H1 (cell line): ENCODE data around the gene EEF1A2. TPM values are rescaled to one million over a fixed set of nuclear protein-coding genes. Genes with fewer than 3 reads are reported as not detected.

Source experiments
- CTCF ChIA-PET: fragments of 300-600 bp; sonication (Branson Sonifier 250); formaldehyde crosslinking; loops from one replicate; lab custom pipeline; 2021; ENCODE audit not compliant: partially characterized antibody; lab: Charles Lee
- POLR2A ChIA-PET: fragments of 300-600 bp; sonication (Branson Sonifier 250); formaldehyde crosslinking; loops from one replicate; lab custom pipeline; 2021; ENCODE audit warnings: inconsistent platforms; ENCODE audit not compliant: partially characterized antibody; lab: Charles Lee
- DNase-seq, 2 experiments: peaks; one replicate each; pipeline versions ENCODE4 v3.0.0 to v3.0.0-alpha.2; 2010 to 2022; ENCODE audit warnings: low spot score in 2 of 2, low read depth in 1 of 2, mixed read lengths in 1 of 2
- FAIRE-seq: peaks from 2 replicates; lab custom pipeline; 2011; peaks lifted over from hg19 to GRCh38; lab: Jason Lieb, UNC
- H2AFZ ChIP-seq: 2 replicates; pipeline ENCODE4 v1.8.1; 2012; ENCODE audit warnings: low read length, inconsistent platforms
- H2AK5ac ChIP-seq: 2 replicates; pipeline ENCODE4 v1.6.1; 2013; ENCODE audit warnings: low read depth, low read length
- H2BK120ac ChIP-seq: replicated peaks from 2 replicates; pipeline ENCODE3; 2013; ENCODE audit warnings: low read depth, low read length, inconsistent platforms
- H2BK12ac ChIP-seq: 2 replicates; pipeline ENCODE4 v1.6.1; 2013; ENCODE audit warnings: low read depth, low read length
- H2BK15ac ChIP-seq: 2 replicates; pipeline ENCODE4 v1.6.1; 2013; ENCODE audit warnings: low read length
- H2BK20ac ChIP-seq: 2 replicates; pipeline ENCODE4 v1.6.1; 2013; ENCODE audit warnings: low read length
- H2BK5ac ChIP-seq: 2 replicates; pipeline ENCODE4 v1.6.1; 2013; ENCODE audit warnings: low read depth, low read length
- H3K14ac ChIP-seq: 2 replicates; pipeline ENCODE4 v1.6.1; 2013; ENCODE audit warnings: inconsistent platforms; ENCODE audit not compliant: insufficient read length
- H3K18ac ChIP-seq: 2 replicates; pipeline ENCODE4 v1.6.1; 2013; ENCODE audit warnings: low read length; ENCODE audit errors: extremely low read depth
- H3K23ac ChIP-seq: 2 replicates; pipeline ENCODE4 v1.6.1; 2013; ENCODE audit warnings: inconsistent platforms; ENCODE audit not compliant: insufficient read length
- H3K23me2 ChIP-seq: 2 replicates; pipeline ENCODE4 v1.6.1; 2013; ENCODE audit warnings: low read depth, low read length
- H3K27ac ChIP-seq: 2 replicates; pipeline ENCODE4 v1.6.1; 2011; ENCODE audit warnings: low read depth, low read length, inconsistent platforms
- H3K27me3 ChIP-seq, 4 experiments: replicated peaks in 1 of 4; 1 replicate in 1 of 4; 2 replicates in 3 of 4; pipeline versions ENCODE4 v1.6.1 to v1.8.1; 2011 to 2013; ENCODE audit warnings: low read length in 3 of 4, mild to moderate bottlenecking in 3 of 4, inconsistent platforms in 2 of 4, mixed read lengths in 2 of 4, moderate library complexity in 1 of 4; ENCODE audit not compliant: control insufficient read depth in 3 of 4, insufficient read depth in 3 of 4; ENCODE audit errors: extremely low read depth in 1 of 4
- H3K36me3 ChIP-seq, 4 experiments: 2 replicates each; pipeline versions ENCODE4 v1.6.1 to v1.8.1; 2011 to 2013; ENCODE audit warnings: mild to moderate bottlenecking in 4 of 4, low read length in 3 of 4, moderate library complexity in 2 of 4, control low read depth in 1 of 4, inconsistent platforms in 1 of 4; ENCODE audit not compliant: insufficient read depth in 4 of 4, control insufficient read depth in 2 of 4
- H3K4ac ChIP-seq: replicated peaks from 2 replicates; pipeline ENCODE3; 2013; ENCODE audit warnings: low read length, low read depth, mixed read lengths, inconsistent platforms; ENCODE audit not compliant: insufficient read length
- H3K4me1 ChIP-seq, 4 experiments: replicated peaks in 1 of 4; 1 replicate in 1 of 4; 2 replicates in 3 of 4; pipeline versions ENCODE4 v1.6.1 to v1.8.1; 2011 to 2013; ENCODE audit warnings: low read length in 3 of 4, inconsistent platforms in 2 of 4, mixed read lengths in 1 of 4; ENCODE audit not compliant: insufficient read depth in 4 of 4, control insufficient read depth in 3 of 4
- H3K4me2 ChIP-seq, 2 experiments: 2 replicates each; pipeline versions ENCODE4 v1.6.1 to v1.8.1; 2011 to 2013; ENCODE audit warnings: low read depth in 2 of 2, low read length in 2 of 2, control low read depth in 1 of 2, inconsistent platforms in 1 of 2, mild to moderate bottlenecking in 1 of 2; ENCODE audit not compliant: insufficient read depth in 1 of 2
- H3K4me3 ChIP-seq, 4 experiments: fragments of 200-600, 300-600 bp in 1 of 4; sonication (generic), shearing (Covaris generic), sonication (Bioruptor Twin) in 1 of 4; 2 replicates each; pipeline versions ENCODE4 v1.5.1 to v1.8.1; 2011 to 2016; ENCODE audit warnings: low read length in 4 of 4, low read depth in 3 of 4, control low read depth in 2 of 4, inconsistent platforms in 2 of 4, mild to moderate bottlenecking in 2 of 4, mixed read lengths in 1 of 4, moderate library complexity in 1 of 4; ENCODE audit not compliant: insufficient read depth in 2 of 4; ENCODE audit errors: extremely low read depth in 1 of 4
- H3K56ac ChIP-seq: replicated peaks from 2 replicates; pipeline ENCODE3; 2013; ENCODE audit warnings: low read depth, mild to moderate bottlenecking, mixed read lengths, low read length, inconsistent platforms; ENCODE audit not compliant: insufficient read length
- H3K79me1 ChIP-seq: 2 replicates; pipeline ENCODE4 v1.6.1; 2013; ENCODE audit warnings: low read depth, low read length, control low read depth
- H3K79me2 ChIP-seq, 2 experiments: 2 replicates each; pipeline versions ENCODE4 v1.6.1 to v1.8.1; 2012 to 2013; ENCODE audit warnings: low read length in 2 of 2, mild to moderate bottlenecking in 2 of 2, inconsistent platforms in 1 of 2; ENCODE audit not compliant: insufficient read depth in 2 of 2, control insufficient read depth in 1 of 2
- H3K9ac ChIP-seq, 4 experiments: replicated peaks in 1 of 4; 1 replicate in 1 of 4; 2 replicates in 3 of 4; pipeline versions ENCODE4 v1.6.1 to v1.8.1; 2011 to 2013; ENCODE audit warnings: low read depth in 3 of 4, low read length in 3 of 4, control low read depth in 2 of 4, mild to moderate bottlenecking in 2 of 4, moderate library complexity in 2 of 4, inconsistent platforms in 1 of 4; ENCODE audit errors: extremely low read depth in 1 of 4
- H3K9me3 ChIP-seq, 2 experiments: 2 replicates each; pipeline versions ENCODE4 v1.6.1 to v1.8.1; 2012 to 2013; ENCODE audit warnings: mild to moderate bottlenecking in 2 of 2, moderate library complexity in 2 of 2, control low read depth in 1 of 2, inconsistent platforms in 1 of 2, low read depth in 1 of 2, low read length in 1 of 2, mixed read lengths in 1 of 2; ENCODE audit not compliant: insufficient read depth in 2 of 2
- H4K20me1 ChIP-seq, 2 experiments: replicated peaks in 1 of 2; 2 replicates each; pipeline versions ENCODE3 to v1.8.1; 2011 to 2013; ENCODE audit warnings: inconsistent platforms in 2 of 2, low read length in 2 of 2, mild to moderate bottlenecking in 1 of 2; ENCODE audit not compliant: insufficient read depth in 2 of 2, control insufficient read depth in 1 of 2
- H4K5ac ChIP-seq: 2 replicates; pipeline ENCODE4 v1.6.1; 2013; ENCODE audit warnings: low read length, low read depth, mixed read lengths, inconsistent platforms; ENCODE audit not compliant: insufficient read length
- H4K8ac ChIP-seq: 2 replicates; pipeline ENCODE4 v1.8.0; 2013; ENCODE audit warnings: mild to moderate bottlenecking, moderate library complexity, low read length, inconsistent platforms; ENCODE audit not compliant: insufficient read depth; ENCODE audit errors: extremely low read depth
- H4K91ac ChIP-seq: replicated peaks from 2 replicates; pipeline ENCODE3; 2013; ENCODE audit warnings: low read length, mixed read lengths, inconsistent platforms; ENCODE audit not compliant: insufficient read length
- EP300 ChIP-seq, 2 experiments: IDR thresholded peaks; 1 replicate in 1 of 2; 2 replicates in 1 of 2; pipeline ENCODE4 v1.6.1; 2011 to 2012; ENCODE audit warnings: low read depth in 2 of 2, low read length in 2 of 2, mild to moderate bottlenecking in 2 of 2, borderline replicate concordance in 1 of 2, inconsistent platforms in 1 of 2, moderate library complexity in 1 of 2
- GABPA ChIP-seq: IDR thresholded peaks from 2 replicates; pipeline ENCODE4 v1.6.1; 2011; ENCODE audit warnings: mild to moderate bottlenecking, low read length, moderate library complexity, borderline replicate concordance; ENCODE audit not compliant: insufficient read depth
- JUND ChIP-seq: IDR thresholded peaks from 2 replicates; pipeline ENCODE4 v1.6.1; 2011; ENCODE audit warnings: mild to moderate bottlenecking, improper control_type of control experiment, low read length
- KDM1A ChIP-seq: fragments of 200-600, 300-600 bp; sonication (generic); IDR thresholded peaks from 2 replicates; pipeline ENCODE4 v1.7.1; 2016; ENCODE audit warnings: mild to moderate bottlenecking, low read length, borderline replicate concordance
- SP1 ChIP-seq: IDR thresholded peaks from 2 replicates; pipeline ENCODE4 v1.6.1; 2011; ENCODE audit warnings: low read depth, low read length
- WGBS, 2 experiments: shearing (Covaris generic) in 1 of 2; methylation state at CpG; one replicate each; pipeline versions ENCODE4 v1.1.6 to v1.1.7; 2013 to 2015; ENCODE audit warnings: low lambda C conversion rate in 2 of 2, mixed read lengths in 2 of 2, inconsistent platforms in 1 of 2, low coverage in 1 of 2, missing lambda C conversion rate in 1 of 2; ENCODE audit not compliant: insufficient replicate concordance in 2 of 2, insufficient coverage in 1 of 2, insufficient read length in 1 of 2; ENCODE audit errors: extremely low coverage in 1 of 2, missing lambda C conversion rate in 1 of 2; 5-methylcytosine and 5-hydroxymethylcytosine counted together
- polyA plus RNA-seq, 7 experiments: library from polyadenylated mRNA; depleted of rRNA in 3 of 7; stranded (reverse) in 5 of 7; unstranded in 2 of 7; fragments of >200 nt in 5 of 7; fragments of 200-250 nt in 2 of 7; gene quantifications; 1 replicate in 5 of 7; 2 replicates in 1 of 7; 4 replicates in 1 of 7; pipeline versions ENCODE4 v1.2.1 to v1.2.3, GENCODE V29; 2011 to 2013; ENCODE audit warnings: missing spikeins in 2 of 7, mixed read lengths in 2 of 7
- total RNA-seq: library from RNA; stranded (reverse); fragmentation: NEBNext Ultra II Directional; extraction: Animal tissue kit (Norgen Biotek cat#: 25700); gene quantifications from 2 replicates; pipeline ENCODE4 v1.2.1, GENCODE V29; 2021
- TF ChIP-seq, protein P1 (sequence below): IDR thresholded peaks from 2 replicates; pipeline ENCODE4 v1.6.1; 2011; ENCODE audit warnings: low read length, improper control_type of control experiment

The EEF1A2 gene
- total and polyA plus RNA-seq, 2 of the 8 experiments (the other 6 are each of a cell fraction or from before 2014, with no cell fraction given) = 7.4 to 25.8 TPM

DNA sequence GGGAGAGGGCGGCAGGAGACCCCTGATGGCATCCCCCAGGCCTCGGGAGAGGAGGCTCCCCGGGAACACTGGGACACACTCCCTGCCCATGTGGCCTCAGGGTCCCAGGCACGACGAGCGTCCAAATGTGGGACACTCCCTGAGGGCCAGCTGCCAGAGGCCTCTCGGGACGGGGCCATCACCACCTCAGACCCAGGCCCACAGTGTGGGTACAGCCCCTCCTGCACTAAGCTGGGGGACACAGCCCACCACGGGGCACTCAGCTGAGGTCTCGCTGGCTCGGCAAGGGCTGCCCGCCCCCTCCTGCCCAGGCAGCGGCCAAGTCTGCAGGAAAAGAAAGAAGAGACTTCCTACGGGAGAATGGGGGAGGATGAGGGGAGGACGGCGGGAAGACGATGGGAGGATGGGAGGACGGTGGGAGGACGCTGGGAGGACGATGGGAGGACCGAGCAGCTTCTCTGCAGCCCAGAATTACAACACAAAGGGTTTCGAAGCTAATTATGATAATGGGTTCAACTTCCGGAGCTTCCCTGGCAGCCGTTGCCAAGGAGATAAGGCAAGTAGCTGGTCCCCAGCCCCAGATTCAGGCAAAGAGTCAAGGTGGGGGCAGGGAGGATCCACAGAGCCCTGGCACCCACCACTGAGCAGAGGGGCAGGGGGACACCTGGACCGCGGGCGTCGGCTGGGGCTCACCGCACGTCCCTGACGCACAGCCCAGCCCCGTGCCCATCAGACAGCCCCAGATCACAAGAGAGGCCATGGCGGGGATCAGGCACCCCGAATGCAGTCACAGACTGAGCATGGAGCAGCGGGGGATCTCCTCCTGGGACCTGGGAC lies 43.9 kb downstream of the EEF1A2 start:
- peaks cover 0 to 5% (median 0%) of the 10 kb centered on the region in 4 experiments; a peak in 1 of 8 replicates for H3K36me3 ChIP-seq
- peak overlapping the region; percentile 45 for H4K8ac ChIP-seq
- peak overlapping the region; percentile 98 for H4K91ac ChIP-seq
- CTCF ChIA-PET = interaction anchor here (0.8 to 0.9 kb wide), 2 partner anchors 9 to 146 kb away, joined by 3 to 4 read pairs; no protein-coding TSS in a partner anchor
- peak overlapping the region; percentile 18 for H4K5ac ChIP-seq
- H3K9ac ChIP-seq = no peak overlapping the region
- peaks cover 12 to 27% of the 10 kb centered on the region in 2 experiments for H4K20me1 ChIP-seq
- WGBS, 2 experiments = 70% methylated on average over 34 of the region's 35 CpGs; no CpG with 5 or more reads in 1 of the 2 experiments
- H2AFZ ChIP-seq = no peak overlapping the region
- DNase-seq (no peak), FAIRE-seq (no peak)
- H3K4me1 ChIP-seq = peaks cover 0 to 25% (median 20%) of the 10 kb centered on the region in 4 experiments; a peak in 5 of 7 replicates
- H2AK5ac ChIP-seq = 0 out of 2 replicates have a peak overlapping the region, but pooled peaks have one; percentile 32
- H3K79me1 ChIP-seq = peaks cover 22% of the 10 kb centered on the region
- peak overlapping the region; percentile 81 for H3K4ac ChIP-seq
- H3K23me2 ChIP-seq = no peaks in the 10 kb centered on the region
- no peaks in the 10 kb centered on the region for H3K9me3 ChIP-seq
- H3K27me3 ChIP-seq = no peaks in the 10 kb centered on the region
- H3K27ac ChIP-seq = no peak overlapping the region
- H2BK15ac ChIP-seq = 0 out of 2 replicates have a peak overlapping the region, but pooled peaks have one; percentile 8
- H3K18ac ChIP-seq = peak overlapping the region; percentile 78
- peak overlapping the region; percentile 94 for H2BK5ac ChIP-seq
- H3K79me2 ChIP-seq = peaks cover 0 to 45% of the 10 kb centered on the region in 2 experiments; a peak in 2 of 4 replicates
- no peak overlapping the region for H3K14ac ChIP-seq
- H3K4me2 ChIP-seq = peak overlapping the region in 1 of 2 experiments; percentile 33; a peak in 2 of 4 replicates
- no peak overlapping the region for H3K56ac ChIP-seq
- H2BK12ac ChIP-seq = peak overlapping the region; percentile 95; the same call in 1 of the 2 replicates
- H2BK20ac ChIP-seq = no peak overlapping the region
- H3K23ac ChIP-seq = no peak overlapping the region
- H2BK120ac ChIP-seq = peak overlapping the region; percentile 78
- POLR2A ChIA-PET = interaction anchor here (0.9 kb wide), 1 partner anchor 42 kb away, joined by 4 read pairs; no protein-coding TSS in a partner anchor
- H3K4me3 ChIP-seq = peak overlapping the region in 1 of 4 experiments; percentile 5; a peak in 1 of 8 replicates
- TF ChIP-seq GABPA = no peak
- TF ChIP-seq EP300 (IDR thresholded peaks at IDR 0.05; ENCODE audit: borderline replicate concordance in 1 of 2, low read depth in 2 of 2, low read length in 2 of 2) = no peak
- no peak for TF ChIP-seq KDM1A
- no peak for TF ChIP-seq JUND
- no peak for TF ChIP-seq SP1
- TF ChIP-seq, protein P1, sequence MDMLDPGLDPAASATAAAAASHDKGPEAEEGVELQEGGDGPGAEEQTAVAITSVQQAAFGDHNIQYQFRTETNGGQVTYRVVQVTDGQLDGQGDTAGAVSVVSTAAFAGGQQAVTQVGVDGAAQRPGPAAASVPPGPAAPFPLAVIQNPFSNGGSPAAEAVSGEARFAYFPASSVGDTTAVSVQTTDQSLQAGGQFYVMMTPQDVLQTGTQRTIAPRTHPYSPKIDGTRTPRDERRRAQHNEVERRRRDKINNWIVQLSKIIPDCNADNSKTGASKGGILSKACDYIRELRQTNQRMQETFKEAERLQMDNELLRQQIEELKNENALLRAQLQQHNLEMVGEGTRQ = no peak
